Ishikawa (cell line): ENCODE data around the gene CARMIL1.

Source experiments
- CEBPB ChIP-seq: IDR thresholded peaks from 2 replicates; pipeline ENCODE4 v1.6.1; 2012
- CREB1 ChIP-seq: IDR thresholded peaks from 2 replicates; pipeline ENCODE4 v1.6.1; 2012; ENCODE audit warnings: low read depth
- EGR1 ChIP-seq: IDR thresholded peaks from 2 replicates; pipeline ENCODE4 v1.6.1; 2012
- EP300 ChIP-seq: IDR thresholded peaks from 2 replicates; pipeline ENCODE4 v1.6.1; 2012; ENCODE audit warnings: borderline replicate concordance
- FOXM1 ChIP-seq: IDR thresholded peaks from 2 replicates; pipeline ENCODE4 v1.6.1; 2012; ENCODE audit warnings: low read depth, borderline replicate concordance
- NFIC ChIP-seq: IDR thresholded peaks from 2 replicates; pipeline ENCODE4 v1.6.1; 2012
- RAD21 ChIP-seq: IDR thresholded peaks from 2 replicates; pipeline ENCODE4 v1.6.1; 2012; ENCODE audit warnings: low read depth
- TAF1 ChIP-seq: IDR thresholded peaks from 2 replicates; pipeline ENCODE4 v1.6.1; 2012; ENCODE audit warnings: low read depth, mild to moderate bottlenecking
- TCF12 ChIP-seq: IDR thresholded peaks from 2 replicates; pipeline ENCODE4 v1.6.1; 2012; ENCODE audit warnings: low read depth
- TEAD4 ChIP-seq: IDR thresholded peaks from 2 replicates; pipeline ENCODE4 v1.6.1; 2012
- YY1 ChIP-seq: IDR thresholded peaks from 2 replicates; pipeline ENCODE4 v1.6.1; 2012; ENCODE audit warnings: low read depth
- ZBTB7A ChIP-seq: IDR thresholded peaks from 2 replicates; pipeline ENCODE4 v1.6.1; 2012; ENCODE audit warnings: low read depth
- TF ChIP-seq, protein P1 (sequence below): IDR thresholded peaks from 2 replicates; pipeline ENCODE4 v1.6.1; 2012
- TF ChIP-seq, protein P2 (sequence below): IDR thresholded peaks from 2 replicates; pipeline ENCODE4 v1.6.1; 2012; ENCODE audit warnings: low read depth, mild to moderate bottlenecking
- TF ChIP-seq, protein P3 (sequence below): IDR thresholded peaks from 2 replicates; pipeline ENCODE4 v1.6.1; 2012

Gene CARMIL1

DNA sequence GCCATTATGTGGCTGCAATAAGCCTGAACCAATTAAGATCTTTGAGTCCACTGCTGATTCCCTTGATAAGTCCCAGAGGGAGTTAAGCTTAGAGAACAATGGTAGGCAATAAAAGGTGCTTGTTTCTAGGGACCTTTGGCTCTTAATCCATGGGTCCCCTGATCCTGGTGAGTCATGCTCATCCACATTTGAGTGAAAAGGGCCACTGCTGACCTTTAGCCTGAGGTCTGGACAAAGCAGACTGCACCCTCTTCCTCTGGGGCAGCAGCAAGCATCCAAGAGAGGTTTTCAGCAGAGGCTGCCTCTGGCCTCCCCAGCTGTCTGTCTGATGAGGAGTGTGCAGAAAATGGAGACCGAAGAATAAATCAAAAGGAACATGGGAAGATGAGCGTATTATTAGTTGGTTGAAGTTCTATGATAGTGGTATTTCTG lies 356.7 kb downstream of the CARMIL1 start:
- no peak for TF ChIP-seq RAD21
- TF ChIP-seq, protein P1, sequence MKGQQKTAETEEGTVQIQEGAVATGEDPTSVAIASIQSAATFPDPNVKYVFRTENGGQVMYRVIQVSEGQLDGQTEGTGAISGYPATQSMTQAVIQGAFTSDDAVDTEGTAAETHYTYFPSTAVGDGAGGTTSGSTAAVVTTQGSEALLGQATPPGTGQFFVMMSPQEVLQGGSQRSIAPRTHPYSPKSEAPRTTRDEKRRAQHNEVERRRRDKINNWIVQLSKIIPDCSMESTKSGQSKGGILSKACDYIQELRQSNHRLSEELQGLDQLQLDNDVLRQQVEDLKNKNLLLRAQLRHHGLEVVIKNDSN: no peak
- no peak for TF ChIP-seq FOXM1
- TF ChIP-seq NFIC: no peak
- TF ChIP-seq, protein P2, sequence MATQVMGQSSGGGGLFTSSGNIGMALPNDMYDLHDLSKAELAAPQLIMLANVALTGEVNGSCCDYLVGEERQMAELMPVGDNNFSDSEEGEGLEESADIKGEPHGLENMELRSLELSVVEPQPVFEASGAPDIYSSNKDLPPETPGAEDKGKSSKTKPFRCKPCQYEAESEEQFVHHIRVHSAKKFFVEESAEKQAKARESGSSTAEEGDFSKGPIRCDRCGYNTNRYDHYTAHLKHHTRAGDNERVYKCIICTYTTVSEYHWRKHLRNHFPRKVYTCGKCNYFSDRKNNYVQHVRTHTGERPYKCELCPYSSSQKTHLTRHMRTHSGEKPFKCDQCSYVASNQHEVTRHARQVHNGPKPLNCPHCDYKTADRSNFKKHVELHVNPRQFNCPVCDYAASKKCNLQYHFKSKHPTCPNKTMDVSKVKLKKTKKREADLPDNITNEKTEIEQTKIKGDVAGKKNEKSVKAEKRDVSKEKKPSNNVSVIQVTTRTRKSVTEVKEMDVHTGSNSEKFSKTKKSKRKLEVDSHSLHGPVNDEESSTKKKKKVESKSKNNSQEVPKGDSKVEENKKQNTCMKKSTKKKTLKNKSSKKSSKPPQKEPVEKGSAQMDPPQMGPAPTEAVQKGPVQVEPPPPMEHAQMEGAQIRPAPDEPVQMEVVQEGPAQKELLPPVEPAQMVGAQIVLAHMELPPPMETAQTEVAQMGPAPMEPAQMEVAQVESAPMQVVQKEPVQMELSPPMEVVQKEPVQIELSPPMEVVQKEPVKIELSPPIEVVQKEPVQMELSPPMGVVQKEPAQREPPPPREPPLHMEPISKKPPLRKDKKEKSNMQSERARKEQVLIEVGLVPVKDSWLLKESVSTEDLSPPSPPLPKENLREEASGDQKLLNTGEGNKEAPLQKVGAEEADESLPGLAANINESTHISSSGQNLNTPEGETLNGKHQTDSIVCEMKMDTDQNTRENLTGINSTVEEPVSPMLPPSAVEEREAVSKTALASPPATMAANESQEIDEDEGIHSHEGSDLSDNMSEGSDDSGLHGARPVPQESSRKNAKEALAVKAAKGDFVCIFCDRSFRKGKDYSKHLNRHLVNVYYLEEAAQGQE: no peak
- no peak for TF ChIP-seq CEBPB
- TF ChIP-seq YY1: no peak
- TF ChIP-seq TEAD4: no peak
- TF ChIP-seq TAF1: no peak
- no peak for TF ChIP-seq EGR1
- no peak for TF ChIP-seq TCF12
- TF ChIP-seq CREB1: no peak
- no peak for TF ChIP-seq EP300
- TF ChIP-seq, protein P3, sequence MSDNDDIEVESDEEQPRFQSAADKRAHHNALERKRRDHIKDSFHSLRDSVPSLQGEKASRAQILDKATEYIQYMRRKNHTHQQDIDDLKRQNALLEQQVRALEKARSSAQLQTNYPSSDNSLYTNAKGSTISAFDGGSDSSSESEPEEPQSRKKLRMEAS: no peak
- no peak for TF ChIP-seq ZBTB7A

DNA sequence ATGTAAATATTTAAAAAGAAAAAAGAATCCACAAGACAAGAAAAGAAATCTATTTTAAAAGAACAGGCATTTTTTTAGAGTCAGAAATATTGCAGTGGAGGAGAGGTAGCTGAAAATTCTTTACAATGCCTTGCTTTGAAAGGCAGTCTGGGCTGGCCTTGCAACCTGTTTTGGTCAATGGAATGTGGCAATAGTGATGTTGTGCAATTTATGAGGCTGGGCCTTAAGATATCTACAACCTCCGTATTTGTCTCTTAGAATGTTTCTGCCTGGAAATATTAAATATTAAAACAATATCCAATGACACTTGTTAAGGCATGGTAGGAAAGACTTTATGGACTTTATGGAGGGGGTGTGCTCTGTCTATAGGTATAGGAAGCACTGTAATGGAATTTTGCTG lies 358.0 kb downstream of the CARMIL1 start:
- TF ChIP-seq RAD21 (no peak), ZBTB7A (no peak), EGR1 (no peak), TCF12 (no peak), TAF1 (no peak), CEBPB (no peak)
- TF ChIP-seq, protein P1: no peak
- TF ChIP-seq, protein P3: no peak

DNA sequence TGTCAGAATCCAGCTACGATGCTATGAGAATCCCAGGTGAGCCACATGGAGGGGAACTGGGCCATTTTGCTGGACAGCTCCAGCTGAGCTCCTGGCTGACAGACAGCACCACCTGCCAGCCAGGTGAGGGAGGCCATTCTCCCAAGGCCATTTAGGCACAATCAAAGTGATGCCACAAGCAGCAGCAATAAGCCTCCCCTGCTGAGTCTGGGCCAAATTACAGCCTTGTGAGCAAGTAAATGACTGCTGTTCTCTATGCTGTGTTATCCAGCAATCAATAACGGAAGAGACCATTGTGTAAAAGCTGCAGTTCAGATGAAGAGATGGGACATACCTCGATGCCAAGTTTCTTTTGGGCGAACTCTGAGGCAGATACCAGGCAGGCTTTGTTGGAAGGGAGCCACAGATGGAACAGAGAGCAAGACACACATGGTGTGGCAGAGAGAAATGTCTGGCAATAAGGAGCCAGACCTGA lies 358.8 kb downstream of the CARMIL1 start:
- TF ChIP-seq TCF12 (no peak), FOXM1 (no peak), YY1 (peak; percentile 41; the same call in 1 of the 2 replicates), TEAD4 (0 out of 2 replicates have a peak, but pooled peaks have one; percentile 14), CREB1 (no peak), RAD21 (peak; percentile 52)
- TF ChIP-seq, protein P2: peak; percentile 88

DNA sequence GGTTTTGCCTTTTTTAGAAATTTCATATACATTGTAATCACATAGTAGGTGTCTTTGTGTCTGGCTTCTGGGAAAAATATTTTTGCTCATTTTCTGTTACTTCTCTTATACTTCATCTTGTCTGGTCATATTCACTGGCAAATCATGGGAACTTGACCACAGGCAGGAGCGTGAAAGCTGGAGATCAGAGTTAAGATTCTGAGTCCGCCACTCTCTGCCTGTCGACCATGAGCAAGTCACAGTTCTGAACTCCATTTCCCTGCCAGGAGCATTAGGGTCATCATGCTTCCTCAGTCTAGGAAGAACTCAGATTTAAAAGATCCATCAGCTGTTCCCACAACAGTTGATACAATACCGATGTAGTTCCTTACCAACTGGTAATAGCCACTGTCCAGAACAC lies 360.5 kb downstream of the CARMIL1 start:
- TF ChIP-seq FOXM1 (no peak), CEBPB (no peak), YY1 (no peak), TEAD4 (no peak), RAD21 (no peak), TAF1 (no peak), TCF12 (no peak), CREB1 (no peak), NFIC (no peak), EP300 (no peak), EGR1 (no peak), ZBTB7A (no peak)
- TF ChIP-seq, protein P1: no peak
- TF ChIP-seq, protein P2: no peak
